ENCODE data around the gene HOXD8.

DNA sequence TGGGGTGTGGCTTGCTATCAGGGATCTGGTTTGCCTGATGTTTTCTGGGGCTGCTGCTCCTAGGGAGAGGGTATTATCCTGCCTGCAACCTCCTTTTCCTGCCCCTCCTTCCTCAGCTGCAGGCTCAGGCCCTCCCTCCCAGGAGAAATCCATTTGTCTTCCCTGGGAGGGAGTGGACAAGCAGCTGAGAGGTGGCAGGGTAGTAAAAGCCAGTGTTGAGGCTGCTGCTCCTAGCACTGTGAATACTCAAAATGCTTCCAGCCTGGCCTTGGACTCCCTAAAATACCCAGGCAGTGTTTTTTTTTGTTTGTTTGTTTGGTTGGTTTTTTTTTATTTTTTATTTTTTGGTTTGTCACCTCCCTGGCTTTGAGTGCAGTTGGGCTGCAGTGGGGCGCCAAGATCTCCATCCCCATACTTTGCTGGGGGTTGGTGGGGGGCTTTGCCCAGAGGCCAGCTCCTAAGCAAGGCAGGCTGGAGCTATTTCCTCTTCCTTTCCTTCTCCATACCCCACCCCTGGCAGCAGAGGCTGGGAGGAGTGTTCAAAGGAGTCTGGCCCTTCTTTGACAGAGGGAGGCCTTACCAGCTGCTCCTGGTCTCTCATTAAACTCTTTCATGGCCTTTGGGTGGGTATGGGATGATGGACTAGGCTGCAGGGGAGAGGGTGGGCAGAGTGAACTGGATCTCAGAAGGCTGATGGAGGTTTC lies 41.2 kb downstream of the HOXD8 start:
- TF ChIP-seq, protein P1, sequence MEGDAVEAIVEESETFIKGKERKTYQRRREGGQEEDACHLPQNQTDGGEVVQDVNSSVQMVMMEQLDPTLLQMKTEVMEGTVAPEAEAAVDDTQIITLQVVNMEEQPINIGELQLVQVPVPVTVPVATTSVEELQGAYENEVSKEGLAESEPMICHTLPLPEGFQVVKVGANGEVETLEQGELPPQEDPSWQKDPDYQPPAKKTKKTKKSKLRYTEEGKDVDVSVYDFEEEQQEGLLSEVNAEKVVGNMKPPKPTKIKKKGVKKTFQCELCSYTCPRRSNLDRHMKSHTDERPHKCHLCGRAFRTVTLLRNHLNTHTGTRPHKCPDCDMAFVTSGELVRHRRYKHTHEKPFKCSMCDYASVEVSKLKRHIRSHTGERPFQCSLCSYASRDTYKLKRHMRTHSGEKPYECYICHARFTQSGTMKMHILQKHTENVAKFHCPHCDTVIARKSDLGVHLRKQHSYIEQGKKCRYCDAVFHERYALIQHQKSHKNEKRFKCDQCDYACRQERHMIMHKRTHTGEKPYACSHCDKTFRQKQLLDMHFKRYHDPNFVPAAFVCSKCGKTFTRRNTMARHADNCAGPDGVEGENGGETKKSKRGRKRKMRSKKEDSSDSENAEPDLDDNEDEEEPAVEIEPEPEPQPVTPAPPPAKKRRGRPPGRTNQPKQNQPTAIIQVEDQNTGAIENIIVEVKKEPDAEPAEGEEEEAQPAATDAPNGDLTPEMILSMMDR (IDR thresholded peaks at IDR 0.05 in 2 of 3, conservative IDR thresholded peaks at IDR 0.05 in 1 of 3; ENCODE audit: control insufficient read depth in 2 of 3, extremely low read depth in 1 of 3, insufficient read depth in 1 of 3, low read depth in 3 of 3, low read length in 3 of 3) = no peak
- no peak for TF ChIP-seq POLR2AphosphoS5 (IDR thresholded peaks at IDR 0.05; ENCODE audit: low read length)
- TF ChIP-seq, protein P2, sequence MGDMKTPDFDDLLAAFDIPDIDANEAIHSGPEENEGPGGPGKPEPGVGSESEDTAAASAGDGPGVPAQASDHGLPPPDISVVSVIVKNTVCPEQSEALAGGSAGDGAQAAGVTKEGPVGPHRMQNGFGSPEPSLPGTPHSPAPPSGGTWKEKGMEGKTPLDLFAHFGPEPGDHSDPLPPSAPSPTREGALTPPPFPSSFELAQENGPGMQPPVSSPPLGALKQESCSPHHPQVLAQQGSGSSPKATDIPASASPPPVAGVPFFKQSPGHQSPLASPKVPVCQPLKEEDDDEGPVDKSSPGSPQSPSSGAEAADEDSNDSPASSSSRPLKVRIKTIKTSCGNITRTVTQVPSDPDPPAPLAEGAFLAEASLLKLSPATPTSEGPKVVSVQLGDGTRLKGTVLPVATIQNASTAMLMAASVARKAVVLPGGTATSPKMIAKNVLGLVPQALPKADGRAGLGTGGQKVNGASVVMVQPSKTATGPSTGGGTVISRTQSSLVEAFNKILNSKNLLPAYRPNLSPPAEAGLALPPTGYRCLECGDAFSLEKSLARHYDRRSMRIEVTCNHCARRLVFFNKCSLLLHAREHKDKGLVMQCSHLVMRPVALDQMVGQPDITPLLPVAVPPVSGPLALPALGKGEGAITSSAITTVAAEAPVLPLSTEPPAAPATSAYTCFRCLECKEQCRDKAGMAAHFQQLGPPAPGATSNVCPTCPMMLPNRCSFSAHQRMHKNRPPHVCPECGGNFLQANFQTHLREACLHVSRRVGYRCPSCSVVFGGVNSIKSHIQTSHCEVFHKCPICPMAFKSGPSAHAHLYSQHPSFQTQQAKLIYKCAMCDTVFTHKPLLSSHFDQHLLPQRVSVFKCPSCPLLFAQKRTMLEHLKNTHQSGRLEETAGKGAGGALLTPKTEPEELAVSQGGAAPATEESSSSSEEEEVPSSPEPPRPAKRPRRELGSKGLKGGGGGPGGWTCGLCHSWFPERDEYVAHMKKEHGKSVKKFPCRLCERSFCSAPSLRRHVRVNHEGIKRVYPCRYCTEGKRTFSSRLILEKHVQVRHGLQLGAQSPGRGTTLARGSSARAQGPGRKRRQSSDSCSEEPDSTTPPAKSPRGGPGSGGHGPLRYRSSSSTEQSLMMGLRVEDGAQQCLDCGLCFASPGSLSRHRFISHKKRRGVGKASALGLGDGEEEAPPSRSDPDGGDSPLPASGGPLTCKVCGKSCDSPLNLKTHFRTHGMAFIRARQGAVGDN (IDR thresholded peaks at IDR 0.05) = no peak
